PC-3 (cell line): ENCODE results near the gene CERS1. TPM values are rescaled to one million over a fixed set of nuclear protein-coding genes. Genes with fewer than 3 reads are reported as not detected.
A peak's percentile ranks its signal among the peaks of the same experiment; 100 is the strongest.

ENCODE experiments used
- ATAC-seq: fragments of 200-7000 bp; cut with Tn5 transposase; 2 replicates; pipeline ENCODE4 v1.9.1; 2020; ENCODE audit warnings: mild to moderate bottlenecking, moderate library complexity
- BruUV-seq: library from RNA; stranded (reverse); fragments of 400-500 nt; replicated peaks from 2 replicates; lab custom pipeline; 2021; lab: Mats Ljungman, UMichigan
- CTCF ChIA-PET: fragments of 300-600 bp; sonication (Branson Sonifier 250); formaldehyde crosslinking; loops from one replicate; lab custom pipeline; 2022; ENCODE audit warnings: antibody characterized with exemption; lab: Charles Lee
- POLR2A ChIA-PET: fragments of 300-600 bp; sonication (Branson Sonifier 250); formaldehyde crosslinking; loops from one replicate; lab custom pipeline; 2022; ENCODE audit warnings: antibody characterized with exemption; ENCODE audit not compliant: unreplicated experiment; lab: Charles Lee
- DNase-seq: peaks from one replicate; pipeline ENCODE4 v3.0.0-alpha.2; 2015
- H2AFZ ChIP-seq: fragments of 300-600 bp; sonication (generic); 2 replicates; pipeline ENCODE4 v1.6.0; 2016; ENCODE audit warnings: antibody characterized with exemption, low read length
- H3F3A ChIP-seq: fragments of 300-600 bp; sonication (generic); one replicate; pipeline ENCODE4 v1.6.0; 2017; ENCODE audit warnings: antibody characterized with exemption, low read length, control low read depth, mild to moderate bottlenecking; ENCODE audit not compliant: unreplicated experiment
- H3K27ac ChIP-seq: fragments of 300-600 bp; sonication (generic); 2 replicates; pipeline ENCODE4 v1.5.1; 2016; ENCODE audit warnings: mild to moderate bottlenecking, low read length
- H3K27me3 ChIP-seq: fragments of 300-600 bp; sonication (generic); 2 replicates; pipeline ENCODE4 v1.6.1; 2016; ENCODE audit warnings: low read length, mixed read lengths
- H3K36me3 ChIP-seq: fragments of 300-600 bp; sonication (generic); 2 replicates; pipeline ENCODE4 v1.6.1; 2016; ENCODE audit warnings: low read depth, mixed run types, low read length, mixed read lengths
- H3K4me1 ChIP-seq: fragments of 300-600 bp; sonication (generic); 2 replicates; pipeline ENCODE4 v1.5.1; 2016; ENCODE audit warnings: low read length; ENCODE audit not compliant: insufficient read depth
- H3K4me2 ChIP-seq: fragments of 300-600 bp; sonication (generic); 2 replicates; pipeline ENCODE4 v1.6.0; 2016; ENCODE audit warnings: low read length
- H3K4me3 ChIP-seq: fragments of 300-600 bp; sonication (generic); 2 replicates; pipeline ENCODE4 v1.5.1; 2016; ENCODE audit warnings: mild to moderate bottlenecking, low read length, mixed read lengths
- H3K79me2 ChIP-seq: fragments of 300-600 bp; sonication (generic); 2 replicates; pipeline ENCODE4 v1.6.1; 2017; ENCODE audit warnings: low read length, mixed read lengths
- H3K9ac ChIP-seq: fragments of 300-600 bp; sonication (generic); 2 replicates; pipeline ENCODE4 v1.6.0; 2016; ENCODE audit warnings: mild to moderate bottlenecking, low read length
- H3K9me2 ChIP-seq: fragments of 300-600 bp; sonication (generic); replicated peaks from 2 replicates; pipeline ENCODE4 v1.6.1; 2016; ENCODE audit warnings: mixed run types, low read length, mixed read lengths
- H3K9me3 ChIP-seq: fragments of 300-600 bp; sonication (generic); 2 replicates; pipeline ENCODE4 v1.6.1; 2016; ENCODE audit warnings: low read length, mixed read lengths
- H4K20me1 ChIP-seq: fragments of 300-600 bp; sonication (generic); 2 replicates; pipeline ENCODE4 v1.6.1; 2016; ENCODE audit warnings: low read length, mixed read lengths
- CTCF ChIP-seq: fragments of 300-600 bp; sonication (generic); conservative IDR thresholded peaks from 2 replicates; pipeline ENCODE4 v1.5.1; 2017; ENCODE audit warnings: antibody characterized with exemption, low read depth, mild to moderate bottlenecking, low read length
- EZH2 ChIP-seq: fragments of 300-600 bp; sonication (generic); IDR thresholded peaks from one replicate; pipeline ENCODE4 v1.6.1; 2017; ENCODE audit warnings: antibody characterized with exemption, mild to moderate bottlenecking, low read length; ENCODE audit not compliant: unreplicated experiment
- EZH2phosphoT487 ChIP-seq: fragments of 300-600 bp; sonication (generic); IDR thresholded peaks from 2 replicates; pipeline ENCODE4 v1.6.1; 2018; ENCODE audit warnings: mild to moderate bottlenecking, antibody characterized with exemption, low read length, borderline replicate concordance
- intact Hi-C: fragments of 100-400 bp; cut with micrococcal nuclease; formaldehyde crosslinking; loops from 2 replicates; pipeline ENCODE4 v1.9.0; 2023
- total RNA-seq: library from RNA; depleted of rRNA; stranded (reverse); fragments of >200 nt; gene quantifications from 2 replicates; pipeline ENCODE4 v1.2.3, GENCODE V29; 2014

The CERS1 gene
- total RNA-seq, 1 experiment from 2014 or later: 0.95 TPM

GRCh38 chr19:18831524-18832305, 64.2 kb downstream of the CERS1 start, which contains the start of gene UPF1:
UPF1 (plus strand) TSS chr19:18831959; CDS start chr19:18832210, 251 bp downstream.
- Histone ChIP-seq H3K4me2 (peak within 1 kb of the TSS; percentile 100), H3K79me2 (peaks cover 50% of the 10 kb centered on the region), H3K27ac (peak within 1 kb of the TSS; percentile 39; the same call in 1 of the 2 replicates), H3K9me3 (no peaks in the 10 kb centered on the region), H3K9me2 (no peaks in the 10 kb centered on the region), H2AFZ (peak within 1 kb of the TSS; percentile 95), H3K4me1 (peaks cover 7% of the 10 kb centered on the region; the same call in 1 of the 2 replicates), H4K20me1 (peaks cover 44% of the 10 kb centered on the region), H3K27me3 (no peaks in the 10 kb centered on the region), H3F3A (no peaks in the 10 kb centered on the region), H3K36me3 (peaks cover 4% of the 10 kb centered on the region), H3K4me3 (peak within 1 kb of the TSS; percentile 99), H3K9ac (peak within 1 kb of the TSS; percentile 97)
- intact Hi-C loops: no loop called here
- ATAC-seq (peak; percentile 75), DNase-seq (peak; percentile 96)
- BruUV-seq: no TSS peak
- CTCF ChIA-PET: interaction anchor here (0.6 to 0.7 kb wide), 2 partner anchors 161 to 370 kb away, joined by 3 read pairs; no protein-coding TSS in a partner anchor
- TF ChIP-seq CTCF (no peak), EZH2phosphoT487 (no peak), EZH2 (no peak)
- POLR2A ChIA-PET: interaction anchor here (0.6 to 0.7 kb wide), 2 partner anchors 38 to 553 kb away, joined by 3 read pairs; no protein-coding TSS in a partner anchor

GRCh38 chr19:18830488-18830887, 65.5 kb downstream of the CERS1 start:
- no peak for DNase-seq
- H3K36me3 ChIP-seq: peaks cover 2% of the 10 kb centered on the region
- H4K20me1 ChIP-seq: peaks cover 32% of the 10 kb centered on the region
- H3K4me2 ChIP-seq: no peak overlapping the region
- no peak overlapping the region for H3K4me3 ChIP-seq
- H3F3A ChIP-seq: no peaks in the 10 kb centered on the region
- no peak for TF ChIP-seq CTCF
- no peak for TF ChIP-seq EZH2phosphoT487
- no peak for TF ChIP-seq EZH2
- H3K27ac ChIP-seq: no peak overlapping the region
- peaks cover 7% of the 10 kb centered on the region; the same call in 1 of the 2 replicates for H3K4me1 ChIP-seq
- H3K27me3 ChIP-seq: no peaks in the 10 kb centered on the region
- H3K79me2 ChIP-seq: peaks cover 37% of the 10 kb centered on the region
- H3K9me2 ChIP-seq: no peaks in the 10 kb centered on the region
- H2AFZ ChIP-seq: no peak overlapping the region
- ATAC-seq: no peak
- intact Hi-C loops: no loop called here
- H3K9me3 ChIP-seq: no peaks in the 10 kb centered on the region
- BruUV-seq: no TSS peak
- no peak overlapping the region for H3K9ac ChIP-seq
- ChIA-PET CTCF (no interaction called here), POLR2A (no interaction called here)

- Histone ChIP-seq H3K27me3 (no peaks in the 10 kb centered on the region), H3K4me2 (no peak overlapping the region), H3K9ac (no peak overlapping the region), H3K9me2 (no peaks in the 10 kb centered on the region), H3K79me2 (peaks cover 20% of the 10 kb centered on the region), H3K36me3 (no peaks in the 10 kb centered on the region), H3K27ac (no peak overlapping the region), H3K4me1 (no peaks in the 10 kb centered on the region), H4K20me1 (peaks cover 15% of the 10 kb centered on the region), H2AFZ (no peak overlapping the region), H3K9me3 (no peaks in the 10 kb centered on the region), H3F3A (no peaks in the 10 kb centered on the region), H3K4me3 (no peak overlapping the region)
- ATAC-seq: no peak
- intact Hi-C loops: no loop called here
- no TSS peak for BruUV-seq
- no peak for DNase-seq
- CTCF ChIA-PET: no interaction called here
- TF ChIP-seq EZH2: no peak
- no peak for TF ChIP-seq EZH2phosphoT487
- no peak for TF ChIP-seq CTCF
- POLR2A ChIA-PET: no interaction called here
Measured at GRCh38 chr19:18828786-18829185, 67.2 kb downstream of the CERS1 start.
